Right lobe of liver (tissue), 6 donors: ENCODE results near the gene MGME1. TPM values are rescaled to one million over a fixed set of nuclear protein-coding genes. Genes with fewer than 3 reads are reported as not detected.

Source experiments
- ATAC-seq, 4 donors: fragments of 200-7000 bp; cut with Tn5 transposase; one replicate each; pipeline ENCODE4 v1.9.1; 2020; ENCODE audit warnings: mild to moderate bottlenecking in 4 of 4, moderate library complexity in 4 of 4
- DNase-seq, 3 donors: peaks; one replicate each; pipeline ENCODE4 v3.0.0-alpha.2; 2020
- H3K27ac ChIP-seq, 3 donors: fragments of 200-600 bp; one replicate each; pipeline ENCODE4 v1.8.0; 2022
- H3K27me3 ChIP-seq, 2 donors: fragments of 200-600 bp; one replicate each; pipeline ENCODE4 v1.8.0; 2022
- H3K36me3 ChIP-seq, 4 donors: fragments of 200-600 bp; sonication (generic) in 1 of 4; one replicate each; pipeline versions ENCODE4 v1.5.1 to v1.8.0; 2017 to 2022; ENCODE audit warnings: control low read depth in 1 of 4
- H3K4me1 ChIP-seq, 4 donors: fragments of 200-600 bp; sonication (generic) in 1 of 4; one replicate each; pipeline versions ENCODE4 v1.5.1 to v1.8.0; 2017 to 2022; ENCODE audit warnings: control low read depth in 1 of 4
- H3K4me3 ChIP-seq, 3 donors: fragments of 200-600 bp; one replicate each; pipeline ENCODE4 v1.8.0; 2022
- H3K9me3 ChIP-seq, 4 donors: fragments of 200-600 bp; sonication (generic) in 1 of 4; one replicate each; pipeline versions ENCODE4 v1.5.1 to v1.8.0; 2017 to 2022; ENCODE audit warnings: control low read depth in 1 of 4
- CTCF ChIP-seq, 4 donors: fragments of 200-600 bp in 3 of 4; fragments of 450-650 bp in 1 of 4; IDR thresholded peaks; one replicate each; pipeline versions ENCODE4 v1.5.1 to v1.8.0; 2016 to 2022; ENCODE audit warnings: antibody characterized with exemption in 4 of 4, mild to moderate bottlenecking in 2 of 4
- POLR2A ChIP-seq: fragments of 450-650 bp; IDR thresholded peaks from one replicate; pipeline ENCODE4 v1.6.1; 2017; ENCODE audit warnings: antibody characterized with exemption, mild to moderate bottlenecking
- WGBS: methylation state at CpG from one replicate; pipeline ENCODE4 v1.1.6; 2018; ENCODE audit warnings: low coverage, low lambda C conversion rate; ENCODE audit not compliant: insufficient coverage; ENCODE audit errors: missing lambda C conversion rate; 5-methylcytosine and 5-hydroxymethylcytosine counted together
- intact Hi-C, 2 donors: fragments of 100-400 bp; cut with DNase I; formaldehyde crosslinking; loops; one replicate each; pipeline versions ENCODE4 v1.11.2 to v1.14.1; 2022
- total RNA-seq, 6 experiments: library from RNA; depleted of rRNA in 2 of 6; stranded (reverse); fragments of >200 nt in 2 of 6; fragmentation: NEBNext Ultra II Directional in 3 of 6; extraction: Animal tissue kit (Norgen Biotek cat#: 25700) in 3 of 6; gene quantifications; one replicate each; pipeline versions ENCODE4 v1.1.0 to v1.2.4, GENCODE V29; 2016 to 2023
- donor health status: DM: no; HTN: yes; CAD: no.
- donor health status: DM: no; HTN: no; CAD: no.
- donor health status: DM: no; HTN: no; CAD: no.
- donor health status: DM: no; HTN: yes; CAD: no.
- donor health status: DM: no; HTN: yes; CAD: no.

MGME1 gene
- total RNA-seq, 6 experiments from 2014 or later = 6.0 to 8.4 (median 7.5) TPM

- TF ChIP-seq POLR2A = no peak
- TF ChIP-seq CTCF (IDR thresholded peaks at IDR 0.05) = no peak
- ATAC-seq (no peak), DNase-seq (no peak)
- no peak overlapping the region for H3K4me3 ChIP-seq
- H3K4me1 ChIP-seq = no peaks in the 10 kb centered on the region
- H3K27me3 ChIP-seq = no peaks in the 10 kb centered on the region
- no peaks in the 10 kb centered on the region for H3K36me3 ChIP-seq
- intact Hi-C loops = no loop called here
- H3K9me3 ChIP-seq = no peaks in the 10 kb centered on the region
- 72% methylated on average over 3 of the region's 3 CpGs for WGBS
- no peak overlapping the region for H3K27ac ChIP-seq
Measured at GRCh38 chr20:17935186-17935585, 33.6 kb upstream of the MGME1 start.

GRCh38 chr20:17935761-17936160 lies 33.1 kb upstream of the MGME1 start:
- WGBS = 84% methylated on average over 6 of the region's 9 CpGs
- H3K4me1 ChIP-seq = no peaks in the 10 kb centered on the region
- DNase-seq (no peak), ATAC-seq (no peak)
- H3K27me3 ChIP-seq = no peaks in the 10 kb centered on the region
- H3K4me3 ChIP-seq = no peak overlapping the region
- H3K9me3 ChIP-seq = no peaks in the 10 kb centered on the region
- TF ChIP-seq POLR2A = no peak
- TF ChIP-seq CTCF (IDR thresholded peaks at IDR 0.05) = no peak
- H3K27ac ChIP-seq = no peak overlapping the region
- intact Hi-C loops = no loop called here
- peaks cover 0 to 1% (median 0%) of the 10 kb centered on the region in 4 donors for H3K36me3 ChIP-seq

- Histone ChIP-seq H3K4me3 (no peak overlapping the region), H3K36me3 (peaks cover 0 to 3% (median under 1%) of the 10 kb centered on the region in 4 donors), H3K27ac (no peak overlapping the region), H3K27me3 (no peaks in the 10 kb centered on the region), H3K4me1 (no peaks in the 10 kb centered on the region), H3K9me3 (no peaks in the 10 kb centered on the region)
- no peak for TF ChIP-seq CTCF (IDR thresholded peaks at IDR 0.05)
- no peak for TF ChIP-seq POLR2A
- no peak for DNase-seq
- intact Hi-C loops = no loop called here
- 67% methylated on average over 5 of the region's 8 CpGs for WGBS
- ATAC-seq = no peak
Measured at GRCh38 chr20:17936286-17936760, 32.5 kb upstream of the MGME1 start.

- intact Hi-C loops = no loop called here
- TF ChIP-seq CTCF (IDR thresholded peaks at IDR 0.05) (no peak), POLR2A (no peak)
- Histone ChIP-seq H3K4me1 (no peaks in the 10 kb centered on the region), H3K27me3 (no peaks in the 10 kb centered on the region), H3K9me3 (no peaks in the 10 kb centered on the region), H3K4me3 (no peak overlapping the region), H3K36me3 (peaks cover 0 to 5% (median 4%) of the 10 kb centered on the region in 4 donors), H3K27ac (peak overlapping the region in 1 of 3 donors; percentile 8)
- DNase-seq = no peak
- peak; percentile 4 to 30 (median 15) for ATAC-seq
- WGBS = 53% methylated on average over 15 of the region's 19 CpGs
Measured at GRCh38 chr20:17936761-17937732, 31.8 kb upstream of the MGME1 start.
